HAP-1 (cell line): ENCODE measurements around the gene EPHA2.
A peak's percentile ranks its signal among the peaks of the same experiment; 100 is the strongest.

Experiments used
- DNase-seq, 2 experiments: peaks; one replicate each; pipeline ENCODE4 v3.0.0-alpha.2; 2016 to 2020; ENCODE audit warnings: low spot score in 2 of 2
- H3K27me3 ChIP-seq: fragments of 250-450 bp; sonication (Bioruptor Pico); 2 replicates; pipeline ENCODE4 v1.5.1; 2020; ENCODE audit warnings: low read depth, mild to moderate bottlenecking, moderate library complexity
- H3K36me3 ChIP-seq: fragments of 250-450 bp; sonication (Bioruptor Pico); replicated peaks from 2 replicates; pipeline ENCODE4 v1.5.1; 2020; ENCODE audit warnings: mild to moderate bottlenecking
- H3K4me1 ChIP-seq: fragments of 250-450 bp; sonication (Bioruptor Pico); 2 replicates; pipeline ENCODE4 v1.5.1; 2020; ENCODE audit warnings: mild to moderate bottlenecking
- H3K4me3 ChIP-seq: fragments of 250-450 bp; sonication (Bioruptor Pico); 2 replicates; pipeline ENCODE4 v1.5.1; 2020; ENCODE audit warnings: mild to moderate bottlenecking, moderate library complexity
- H3K9me3 ChIP-seq: fragments of 250-450 bp; sonication (Bioruptor Pico); 2 replicates; pipeline ENCODE4 v1.5.1; 2020; ENCODE audit warnings: mild to moderate bottlenecking, moderate library complexity
- in situ Hi-C: fragments of 300-500 bp; cut with MboI; formaldehyde crosslinking; loops from 3 replicates; pipeline ENCODE4 v1.14.3; 2020; ENCODE audit warnings: low sequenced_read_pairs, inconsistent platforms, mixed read lengths

EPHA2 gene

DNA sequence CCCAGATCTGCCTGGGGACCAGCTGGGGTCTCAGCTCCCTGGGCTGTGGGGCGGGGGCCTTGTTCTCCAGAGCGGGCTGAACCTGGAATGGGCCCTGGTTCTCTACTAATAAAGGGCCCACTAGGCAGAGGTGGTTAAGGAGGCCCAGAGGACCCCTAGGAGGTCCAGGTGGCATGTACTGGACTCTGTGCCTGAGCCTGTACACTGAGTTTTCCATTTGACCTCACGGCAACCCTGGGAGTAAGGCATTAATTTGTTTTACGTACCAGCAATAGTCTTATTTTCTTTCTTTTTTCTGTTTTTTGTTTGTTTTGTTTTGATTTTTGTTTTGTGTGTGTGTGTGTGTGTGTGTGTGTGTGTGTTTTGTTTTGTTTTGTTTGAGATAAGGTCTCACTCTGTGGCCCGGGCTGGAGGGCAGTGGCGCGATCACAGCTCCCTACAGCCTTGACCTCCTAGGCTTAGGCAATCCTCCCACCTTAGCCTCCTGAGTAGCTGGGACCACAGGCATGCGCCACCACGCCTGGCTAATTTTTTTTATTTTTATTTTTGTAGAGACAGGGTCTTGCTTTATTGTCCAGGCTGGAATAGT lies 62.9 kb downstream of the EPHA2 start:
- H3K27me3 ChIP-seq, result peaks cover 11% of the 10 kb centered on the region; the same call in 1 of the 2 replicates
- in situ Hi-C loops, result no loop called here
- DNase-seq, result no peak
- H3K9me3 ChIP-seq, result no peaks in the 10 kb centered on the region
- H3K4me1 ChIP-seq, result no peaks in the 10 kb centered on the region
- no peaks in the 10 kb centered on the region for H3K36me3 ChIP-seq
- H3K4me3 ChIP-seq, result no peak overlapping the region

DNA sequence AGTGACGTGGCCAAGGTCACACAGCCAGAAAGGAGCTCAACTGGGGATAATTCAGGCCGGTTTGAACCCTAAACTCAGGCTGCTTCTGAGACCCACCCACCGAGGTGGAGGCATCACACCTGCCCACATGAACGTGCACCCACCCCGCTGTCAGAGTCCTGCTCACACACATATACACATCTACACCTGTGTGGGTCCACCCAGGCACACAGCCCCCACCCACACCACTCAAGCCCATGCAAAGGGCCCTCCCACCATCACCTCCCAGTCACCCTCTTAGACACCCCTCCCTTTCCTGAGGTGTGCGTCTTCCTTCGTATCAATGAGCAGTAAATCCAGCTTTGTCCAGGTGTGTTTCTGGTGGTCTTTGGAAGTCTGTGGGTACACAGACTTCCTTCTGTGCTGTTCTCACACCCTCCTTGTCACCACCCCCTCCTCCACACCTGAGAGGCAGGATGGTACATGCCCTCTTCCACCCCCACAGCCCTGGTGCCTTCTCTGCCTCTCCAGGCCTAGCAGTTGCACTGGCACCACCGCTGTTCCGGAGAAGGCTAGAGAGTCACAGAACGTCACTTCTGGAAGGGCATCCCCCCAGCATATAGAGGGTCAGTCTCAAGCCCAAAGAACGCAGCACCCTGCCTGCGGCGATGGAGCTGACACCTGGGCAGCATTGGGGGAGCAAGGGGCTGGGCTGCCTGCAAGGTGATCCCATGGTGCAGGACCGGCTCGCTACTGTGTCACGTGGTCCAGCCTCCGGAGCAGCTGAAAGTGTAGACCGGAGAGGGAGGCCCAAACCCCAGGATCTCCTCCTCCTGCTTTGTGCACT lies 63.6 kb downstream of the EPHA2 start:
- no peak for DNase-seq
- in situ Hi-C loops, result no loop called here
- Histone ChIP-seq H3K27me3 (peaks cover 11% of the 10 kb centered on the region; the same call in 1 of the 2 replicates), H3K36me3 (no peaks in the 10 kb centered on the region), H3K9me3 (no peaks in the 10 kb centered on the region), H3K4me3 (no peak overlapping the region), H3K4me1 (no peaks in the 10 kb centered on the region)

DNA sequence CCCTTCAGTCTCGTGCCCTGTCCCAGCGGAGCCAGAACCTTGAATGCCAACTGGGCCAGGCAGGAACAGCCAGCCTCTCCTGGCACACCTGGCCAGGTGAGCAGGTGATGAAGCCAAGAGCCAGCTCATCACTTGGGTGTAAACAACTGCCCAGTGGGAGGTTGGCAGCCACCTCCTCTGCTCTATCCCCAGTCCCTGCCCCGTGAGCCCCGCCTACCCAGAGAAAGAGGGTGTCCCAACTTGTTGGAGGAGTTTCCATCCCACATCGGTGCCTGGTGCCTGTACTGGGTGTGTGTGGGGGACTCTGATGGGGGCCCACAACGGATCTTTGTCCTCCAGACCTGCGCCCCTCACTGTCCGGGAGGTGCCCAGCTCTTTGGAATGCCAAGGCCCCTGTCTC lies 64.6 kb downstream of the EPHA2 start:
- no peaks in the 10 kb centered on the region for H3K4me1 ChIP-seq
- H3K36me3 ChIP-seq, result no peaks in the 10 kb centered on the region
- H3K4me3 ChIP-seq, result no peak overlapping the region
- H3K27me3 ChIP-seq, result peaks cover 10% of the 10 kb centered on the region; the same call in 1 of the 2 replicates
- H3K9me3 ChIP-seq, result no peaks in the 10 kb centered on the region
- DNase-seq, result no peak
- in situ Hi-C loops, result no loop called here

GRCh38 chr1:16090076-16090826 lies 65.6 kb downstream of the EPHA2 start:
- DNase-seq, result no peak
- Histone ChIP-seq H3K4me1 (no peaks in the 10 kb centered on the region), H3K27me3 (no peaks in the 10 kb centered on the region), H3K36me3 (no peaks in the 10 kb centered on the region), H3K4me3 (no peak overlapping the region), H3K9me3 (no peaks in the 10 kb centered on the region)
- in situ Hi-C loops, result no loop called here

- H3K9me3 ChIP-seq, result no peaks in the 10 kb centered on the region
- DNase-seq, result no peak
- in situ Hi-C loops, result no loop called here
- H3K27me3 ChIP-seq, result no peaks in the 10 kb centered on the region
- H3K36me3 ChIP-seq, result no peaks in the 10 kb centered on the region
- no peaks in the 10 kb centered on the region for H3K4me1 ChIP-seq
- H3K4me3 ChIP-seq, result no peak overlapping the region
Measured at GRCh38 chr1:16088996-16089395, 66.9 kb downstream of the EPHA2 start.

DNA sequence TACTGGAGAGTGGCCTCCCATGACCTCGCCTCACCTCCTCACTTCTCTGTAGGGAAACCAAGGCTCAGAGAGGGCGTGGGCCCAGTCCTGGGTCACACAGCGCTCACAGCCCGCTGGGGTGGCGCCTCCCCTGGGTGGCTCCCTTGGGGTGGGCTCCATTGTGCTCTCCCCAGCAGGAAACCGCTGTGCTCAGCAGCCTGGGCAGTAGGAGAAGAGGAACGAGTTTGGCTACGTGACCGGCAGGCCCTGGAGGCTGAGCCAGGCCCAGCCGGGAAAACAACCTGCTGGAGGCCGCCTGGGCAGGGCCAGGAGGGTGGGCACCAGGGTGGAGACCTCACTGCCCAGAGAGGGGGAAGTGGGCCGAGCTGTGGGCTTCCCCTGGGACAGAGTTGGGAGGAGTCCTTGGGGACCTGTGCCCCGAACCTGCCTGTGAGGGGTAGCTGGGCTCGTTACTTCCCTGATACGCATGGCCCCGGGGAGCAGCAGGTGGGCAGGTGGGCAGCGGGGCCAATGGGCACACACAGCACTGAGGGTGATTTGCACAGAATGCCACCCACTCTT lies 67.4 kb downstream of the EPHA2 start:
- Histone ChIP-seq H3K9me3 (no peaks in the 10 kb centered on the region), H3K4me1 (no peaks in the 10 kb centered on the region), H3K27me3 (no peaks in the 10 kb centered on the region), H3K36me3 (no peaks in the 10 kb centered on the region), H3K4me3 (no peak overlapping the region)
- in situ Hi-C loops, result no loop called here
- no peak for DNase-seq

DNA sequence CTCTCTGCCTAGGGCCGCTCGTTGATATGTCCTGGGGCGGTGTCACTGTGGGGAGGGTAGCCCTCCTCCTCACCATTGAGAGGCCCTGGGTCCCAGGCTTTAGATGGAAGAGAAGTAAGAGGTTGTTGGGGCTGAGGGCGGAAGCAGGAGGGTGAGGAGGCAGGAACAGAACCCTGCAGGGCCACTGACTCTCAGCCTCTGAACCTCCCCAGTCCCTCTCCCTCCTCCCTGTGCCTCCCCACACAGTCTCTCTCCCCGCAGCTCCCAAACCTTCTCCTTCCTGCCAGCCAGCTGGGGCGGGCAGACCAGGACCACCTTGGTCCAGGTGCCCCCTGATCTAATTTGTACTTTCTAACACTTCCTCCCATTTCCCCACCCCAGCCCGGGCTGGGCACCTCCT lies 68.1 kb downstream of the EPHA2 start:
- in situ Hi-C loops, result no loop called here
- H3K4me1 ChIP-seq, result no peaks in the 10 kb centered on the region
- H3K27me3 ChIP-seq, result no peaks in the 10 kb centered on the region
- no peak overlapping the region for H3K4me3 ChIP-seq
- no peaks in the 10 kb centered on the region for H3K36me3 ChIP-seq
- H3K9me3 ChIP-seq, result no peaks in the 10 kb centered on the region
- no peak for DNase-seq

GRCh38 chr1:16085522-16085921 lies 70.3 kb downstream of the EPHA2 start:
- no peaks in the 10 kb centered on the region for H3K36me3 ChIP-seq
- DNase-seq, result no peak
- in situ Hi-C loops, result no loop called here

GRCh38 chr1:16083486-16083885 lies 72.4 kb downstream of the EPHA2 start:
- H3K27me3 ChIP-seq, result no peaks in the 10 kb centered on the region

More at GRCh38 chr1:16085522-16085921, 70.3 kb downstream of the EPHA2 start:
- H3K9me3 ChIP-seq, result no peaks in the 10 kb centered on the region
- H3K27me3 ChIP-seq, result no peaks in the 10 kb centered on the region
- H3K4me3 ChIP-seq, result no peak overlapping the region
- no peaks in the 10 kb centered on the region for H3K4me1 ChIP-seq

DNA sequence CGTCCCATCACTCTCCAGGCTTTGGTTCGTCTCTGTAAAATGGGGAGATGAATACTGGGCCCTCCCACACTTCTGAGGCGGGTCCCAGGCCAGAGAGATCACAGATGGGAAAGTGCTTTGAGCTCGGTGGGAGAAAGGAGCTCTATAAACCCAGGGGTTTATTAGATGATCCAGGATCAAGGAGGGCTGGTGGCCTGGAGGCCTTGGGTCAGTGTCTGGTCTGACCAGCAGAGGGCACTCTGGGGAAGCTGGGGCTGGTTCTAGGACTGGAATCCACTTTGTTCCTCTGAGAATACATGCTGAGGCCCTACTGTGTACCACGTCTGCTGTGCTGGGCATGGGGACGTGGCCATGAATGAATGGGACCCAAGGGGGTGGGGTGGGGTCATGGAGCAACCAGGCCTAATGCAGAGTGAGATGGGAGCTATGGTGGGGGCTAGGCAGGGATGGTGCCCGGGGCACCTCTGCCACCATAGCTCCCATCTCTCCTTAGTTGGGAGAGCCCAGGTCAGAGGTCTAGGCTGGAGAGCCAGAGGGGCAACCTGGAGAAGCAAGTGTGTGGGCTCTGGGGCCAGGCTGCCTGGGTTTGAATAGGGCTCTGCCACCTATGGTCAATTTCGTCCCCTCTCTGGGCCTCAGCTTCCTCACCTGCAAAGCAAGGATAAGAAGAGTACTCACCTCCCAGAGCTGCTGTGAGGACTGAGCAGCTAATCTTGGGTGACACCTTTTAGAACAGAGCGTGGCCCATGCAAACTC lies 73.4 kb downstream of the EPHA2 start:
- peak; percentile 37 to 87 for DNase-seq
- in situ Hi-C loops, result loop anchor here (5.0 kb wide), 1 partner anchor 100 kb away; no protein-coding TSS in a partner anchor
- Histone ChIP-seq H3K4me1 (no peaks in the 10 kb centered on the region), H3K4me3 (no peak overlapping the region), H3K9me3 (no peaks in the 10 kb centered on the region), H3K36me3 (no peaks in the 10 kb centered on the region), H3K27me3 (no peaks in the 10 kb centered on the region)

More at GRCh38 chr1:16083486-16083885, 72.4 kb downstream of the EPHA2 start:
- H3K4me1 ChIP-seq, result no peaks in the 10 kb centered on the region
- no peaks in the 10 kb centered on the region for H3K36me3 ChIP-seq
- in situ Hi-C loops, result loop anchor here (5.0 kb wide), 1 partner anchor 99 kb away; no protein-coding TSS in a partner anchor
- no peak for DNase-seq
- H3K4me3 ChIP-seq, result no peak overlapping the region
- H3K9me3 ChIP-seq, result no peaks in the 10 kb centered on the region

DNA sequence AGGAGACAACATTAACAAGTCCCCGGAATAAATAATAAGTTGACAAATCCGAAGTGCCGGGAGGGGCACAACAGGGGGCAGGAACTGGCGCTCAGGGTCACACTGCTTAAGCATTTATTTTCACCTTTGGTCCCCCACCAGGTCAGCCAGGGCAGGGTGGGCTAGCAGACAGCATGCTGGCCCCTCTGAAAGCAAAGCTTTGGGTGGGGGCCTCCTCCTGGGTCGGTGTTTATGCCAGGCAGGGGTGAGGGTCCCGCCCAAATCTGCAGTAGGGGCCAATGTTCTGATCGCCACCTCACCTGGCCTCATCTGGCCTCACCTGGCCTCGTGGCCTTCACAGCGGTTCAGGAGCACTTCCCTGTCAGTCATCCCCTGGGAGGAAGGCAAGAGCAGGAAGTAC lies 74.2 kb downstream of the EPHA2 start:
- no peak for DNase-seq
- no peaks in the 10 kb centered on the region for H3K27me3 ChIP-seq
- no peaks in the 10 kb centered on the region for H3K9me3 ChIP-seq
- no peak overlapping the region for H3K4me3 ChIP-seq
- in situ Hi-C loops, result loop anchor here (5.0 kb wide), 1 partner anchor 101 kb away; no protein-coding TSS in a partner anchor
- H3K4me1 ChIP-seq, result no peaks in the 10 kb centered on the region
- H3K36me3 ChIP-seq, result no peaks in the 10 kb centered on the region

GRCh38 chr1:16080422-16081150 lies 75.3 kb downstream of the EPHA2 start:
- in situ Hi-C loops, result loop anchor here (5.0 kb wide), 1 partner anchor 102 kb away; no protein-coding TSS in a partner anchor
- no peaks in the 10 kb centered on the region for H3K9me3 ChIP-seq
- H3K4me3 ChIP-seq, result no peak overlapping the region
- no peaks in the 10 kb centered on the region for H3K36me3 ChIP-seq
- H3K27me3 ChIP-seq, result no peaks in the 10 kb centered on the region
- no peaks in the 10 kb centered on the region for H3K4me1 ChIP-seq
- no peak for DNase-seq
